T-helper 2 cell (primary cell): ENCODE results near the gene FBLN7.
A peak's percentile ranks its signal among the peaks of the same experiment; 100 is the strongest.
"Not testable (repeated sequence)": the region's sequence is repeated elsewhere in the genome, so short reads cannot be mapped to it uniquely, and the experiment has no call there.

ENCODE experiments used
- DNase-seq, 5 experiments: peaks; one replicate each; pipeline versions ENCODE4 v3.0.0 to v3.0.0-alpha.2; 2012 to 2022

The FBLN7 gene

DNA sequence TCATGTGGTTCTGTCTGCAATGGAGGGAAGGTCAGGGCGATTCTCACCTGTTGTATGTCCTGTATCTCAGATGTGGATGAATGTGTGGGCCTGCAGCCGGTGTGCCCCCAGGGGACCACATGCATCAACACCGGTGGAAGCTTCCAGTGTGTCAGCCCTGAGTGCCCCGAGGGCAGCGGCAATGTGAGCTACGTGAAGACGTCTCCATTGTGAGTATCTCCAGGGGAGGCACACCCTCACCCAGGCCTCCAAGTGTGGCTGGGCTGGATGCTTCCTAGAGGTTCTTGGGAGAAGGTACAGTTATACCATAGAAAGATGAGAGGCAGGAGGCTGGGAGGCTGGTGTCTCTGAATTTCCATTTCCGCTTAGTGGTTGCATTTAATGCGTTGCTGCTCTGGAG lies 46.9 kb downstream of the FBLN7 start:
- no peak for DNase-seq

DNA sequence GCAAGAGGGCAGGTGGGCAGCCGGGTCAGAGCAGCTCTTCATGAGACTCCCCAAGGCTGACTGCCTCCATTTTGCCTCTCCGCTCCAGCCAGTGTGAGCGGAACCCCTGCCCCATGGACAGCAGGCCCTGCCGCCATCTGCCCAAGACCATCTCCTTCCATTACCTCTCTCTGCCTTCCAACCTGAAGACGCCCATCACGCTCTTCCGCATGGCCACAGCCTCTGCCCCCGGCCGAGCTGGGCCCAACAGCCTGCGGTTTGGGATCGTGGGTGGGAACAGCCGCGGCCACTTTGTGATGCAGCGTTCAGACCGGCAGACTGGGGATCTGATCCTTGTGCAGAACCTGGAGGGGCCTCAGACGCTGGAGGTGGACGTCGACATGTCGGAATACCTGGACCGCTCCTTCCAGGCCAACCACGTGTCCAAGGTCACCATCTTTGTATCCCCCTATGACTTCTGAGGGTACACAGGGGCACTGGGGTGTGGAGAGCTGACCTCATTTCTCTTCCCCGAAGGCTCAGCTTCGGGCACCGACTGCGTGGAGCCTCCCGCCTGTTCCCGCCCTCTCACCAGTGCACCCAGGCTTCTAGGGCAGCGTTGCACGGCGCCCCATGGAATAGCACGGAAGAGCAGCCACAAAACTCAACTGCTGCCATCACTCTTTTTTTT lies 49.0 kb downstream of the FBLN7 start:
- no peak for DNase-seq

DNA sequence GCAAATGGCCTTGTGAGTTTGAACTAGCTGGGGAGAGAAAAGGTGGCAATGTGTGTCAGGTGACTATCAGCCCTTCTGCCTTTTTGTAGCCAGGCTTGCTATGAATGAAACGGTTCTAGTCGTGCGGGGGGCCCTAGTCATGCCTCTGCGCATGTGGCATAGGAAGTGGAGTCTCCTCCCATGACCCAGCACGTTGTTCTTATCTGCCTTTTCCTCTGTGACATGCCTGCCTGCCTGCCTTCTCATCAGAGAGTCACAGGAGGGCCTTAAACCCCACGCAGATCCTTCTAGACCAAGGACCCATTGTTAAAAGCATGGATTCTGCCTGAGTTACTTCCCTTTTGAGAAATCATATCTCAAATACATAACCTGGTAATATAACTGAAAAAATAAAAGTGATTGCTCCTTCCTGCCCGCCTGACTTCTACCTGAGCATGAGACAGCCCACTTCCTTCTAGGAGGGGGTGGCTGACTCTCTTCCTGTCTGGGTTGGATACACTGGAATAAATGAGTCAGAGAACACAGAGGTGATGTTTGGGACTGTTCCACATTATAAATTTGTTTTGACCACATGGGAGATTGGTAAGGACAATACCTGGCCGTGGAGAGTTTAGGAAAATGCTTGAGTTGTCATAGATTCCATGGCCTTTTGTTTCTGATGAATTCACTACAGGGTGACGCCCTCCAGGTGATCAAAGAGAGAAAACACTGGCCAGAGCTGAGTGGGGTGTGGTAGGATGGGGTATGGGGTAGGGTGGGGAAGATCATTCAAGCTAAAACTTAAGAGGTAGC lies 49.8 kb downstream of the FBLN7 start:
- peak; percentile 34 to 93 (median 66) for DNase-seq

DNA sequence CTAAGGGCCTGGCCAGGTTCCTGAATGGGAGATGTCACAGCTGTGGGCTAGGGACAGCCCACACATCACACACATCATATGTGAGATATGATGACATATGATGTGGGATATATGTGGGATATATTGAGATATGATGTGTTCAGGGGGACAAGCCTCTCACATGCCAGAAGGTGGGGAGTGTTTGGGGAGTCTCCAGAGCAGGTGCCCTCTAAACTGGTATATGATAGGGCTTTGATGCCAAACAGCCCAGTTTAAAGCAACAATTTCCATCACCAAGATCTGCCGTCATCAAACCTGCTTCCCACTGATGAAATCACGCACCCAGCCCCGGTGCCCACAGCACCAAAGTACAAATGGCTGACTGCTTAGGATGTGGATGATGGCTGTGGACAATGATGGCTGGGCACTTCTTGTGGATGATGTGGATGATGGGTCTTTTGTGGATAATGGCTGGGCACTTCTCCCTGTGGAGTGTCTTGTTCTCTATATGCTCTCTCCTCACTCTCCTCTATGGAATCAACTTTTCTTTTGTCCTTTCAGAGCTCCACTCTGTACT lies 50.9 kb downstream of the FBLN7 start:
- DNase-seq, result no peak

DNA sequence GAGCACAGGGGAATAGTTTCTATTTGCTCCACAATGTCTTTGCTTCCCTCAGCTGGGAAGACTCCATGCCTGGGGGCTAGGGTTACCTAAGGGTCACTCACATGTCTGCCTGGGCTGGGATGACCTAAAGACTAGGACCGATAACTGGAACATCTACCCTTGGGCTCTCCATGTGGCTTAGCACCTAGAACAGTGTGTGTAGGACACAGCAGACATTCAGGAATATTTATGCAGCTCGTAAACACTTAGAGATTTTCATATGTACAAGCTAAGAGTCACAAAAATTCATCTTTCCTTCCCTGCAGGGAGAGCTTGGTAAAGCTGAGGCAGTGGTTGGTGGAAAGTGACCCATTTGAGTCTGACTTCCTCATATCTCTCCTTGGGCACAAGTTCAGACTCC lies 55.8 kb downstream of the FBLN7 start:
- no peak for DNase-seq

DNA sequence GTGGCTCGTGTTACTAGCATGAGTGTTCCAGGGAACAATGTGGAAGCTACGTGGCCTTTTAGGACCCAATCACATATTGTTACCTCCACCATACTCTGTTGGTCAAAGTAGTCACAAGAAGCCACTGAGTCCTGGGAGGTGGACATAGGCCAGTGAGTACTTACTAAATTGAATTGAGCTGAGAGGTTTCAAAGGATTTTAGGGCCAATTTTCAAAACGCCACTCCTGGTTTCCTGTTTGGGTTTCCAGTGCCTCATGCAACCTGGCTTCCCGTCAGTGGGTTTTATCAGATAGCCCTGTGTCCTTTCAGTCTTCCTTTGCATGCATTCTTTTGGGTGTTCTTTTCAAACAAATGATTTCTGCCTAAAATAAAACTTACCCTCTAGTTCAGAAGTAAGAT lies 56.3 kb downstream of the FBLN7 start:
- DNase-seq, result peak in 1 of 5 experiments; percentile 11

DNA sequence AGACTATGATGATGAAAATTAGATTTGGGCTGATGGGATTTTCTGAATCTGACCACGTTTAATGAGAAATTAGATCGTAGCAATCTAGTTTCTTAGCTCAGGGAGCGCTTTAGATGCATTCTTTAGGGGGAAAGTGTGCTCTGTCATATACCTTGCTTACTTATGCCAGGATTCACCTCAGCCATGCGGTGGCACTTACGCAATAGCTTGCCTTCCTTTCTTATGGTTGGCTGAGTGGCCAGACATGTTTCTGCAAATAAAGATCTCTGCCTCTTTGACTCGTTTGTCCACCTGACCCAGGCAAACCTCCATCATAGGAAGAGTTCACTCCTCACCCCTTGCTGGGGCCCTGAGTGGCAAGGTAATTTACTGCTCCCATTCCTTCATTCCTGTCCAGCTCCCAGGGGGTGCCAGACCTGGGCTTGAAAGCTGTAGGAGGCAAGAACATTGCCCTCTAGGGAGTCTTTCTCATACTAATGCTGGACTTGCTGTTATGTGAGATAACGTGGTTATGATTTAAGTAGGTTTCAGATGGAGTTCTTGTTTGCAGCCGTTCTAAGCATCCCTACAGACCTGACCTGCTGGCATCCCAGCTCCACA lies 57.1 kb downstream of the FBLN7 start:
- no peak for DNase-seq

DNA sequence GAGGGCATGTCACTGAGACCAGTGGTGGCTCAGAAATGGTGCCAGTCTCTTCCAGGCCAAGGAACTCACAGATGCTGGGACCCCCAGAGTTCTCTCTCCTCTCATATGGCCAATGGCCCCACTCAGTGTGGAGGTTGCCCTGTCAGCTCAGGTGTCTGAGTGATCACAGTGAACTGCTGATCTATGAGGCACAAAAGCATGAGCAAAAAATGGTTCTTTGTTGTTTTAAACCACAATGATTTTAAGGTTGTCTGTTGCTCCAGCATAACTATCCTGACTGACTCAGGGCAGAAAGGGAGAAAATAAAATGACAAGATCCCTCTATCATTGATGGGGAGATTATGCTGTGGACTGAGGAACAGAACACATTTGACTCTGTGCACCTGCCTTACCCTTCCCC lies 57.8 kb downstream of the FBLN7 start:
- DNase-seq, result no peak

DNA sequence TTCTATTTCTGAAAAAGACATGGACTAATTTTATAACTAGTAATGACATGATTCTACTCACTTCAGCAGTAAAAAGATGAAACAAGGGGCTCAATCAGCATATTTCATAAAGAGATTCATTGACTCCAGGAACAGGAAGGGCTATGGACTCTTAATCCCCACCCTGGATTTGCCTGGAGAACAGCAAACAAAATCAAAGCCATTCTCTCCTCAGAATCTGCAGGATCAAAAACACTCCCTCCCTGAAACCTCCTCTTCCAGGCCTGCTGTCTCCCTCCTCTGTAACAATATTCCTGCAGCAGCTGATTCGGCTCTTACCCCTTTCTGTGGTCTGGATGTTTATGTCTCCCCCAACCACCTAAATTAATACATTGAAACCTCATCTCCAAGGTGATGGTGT lies 59.7 kb downstream of the FBLN7 start:
- no peak for DNase-seq

DNA sequence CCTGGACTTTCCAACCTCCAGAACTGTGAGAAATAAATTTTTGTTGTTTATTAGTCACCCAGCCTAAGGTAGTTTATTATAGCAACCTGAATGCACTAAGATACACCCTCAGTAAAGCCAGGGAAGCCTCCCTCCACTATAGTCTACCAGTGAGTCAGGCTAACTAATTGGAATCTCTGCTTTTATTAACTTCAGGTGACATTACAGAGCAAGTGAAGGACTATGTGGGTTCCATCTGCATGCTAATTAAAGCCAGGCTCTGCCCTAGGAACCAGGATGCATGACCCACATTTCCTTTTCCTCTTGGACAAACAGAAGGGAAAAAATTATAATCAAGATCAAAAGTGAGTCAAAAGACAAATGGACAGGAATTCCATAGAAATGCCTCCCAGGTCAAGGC lies 60.6 kb downstream of the FBLN7 start:
- DNase-seq, result no peak

DNA sequence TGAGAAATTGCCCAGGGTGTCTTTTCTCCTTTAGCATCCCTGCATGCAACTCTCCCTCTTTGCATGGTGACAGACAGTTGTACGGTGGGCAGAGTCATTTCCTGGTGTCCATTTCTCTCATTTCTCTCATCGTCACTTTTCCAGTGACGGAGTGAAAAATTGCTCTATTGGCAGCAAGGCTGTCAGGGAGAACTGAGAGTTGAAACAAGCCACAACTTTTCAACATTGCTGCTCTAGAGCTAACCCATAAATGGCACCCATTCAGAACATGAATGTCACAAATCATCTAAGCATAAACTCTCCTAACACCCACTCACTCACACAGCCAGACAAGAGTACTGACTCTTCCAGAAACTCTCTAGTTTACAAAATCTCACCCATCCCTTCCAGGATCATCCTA lies 61.0 kb downstream of the FBLN7 start:
- no peak for DNase-seq

DNA sequence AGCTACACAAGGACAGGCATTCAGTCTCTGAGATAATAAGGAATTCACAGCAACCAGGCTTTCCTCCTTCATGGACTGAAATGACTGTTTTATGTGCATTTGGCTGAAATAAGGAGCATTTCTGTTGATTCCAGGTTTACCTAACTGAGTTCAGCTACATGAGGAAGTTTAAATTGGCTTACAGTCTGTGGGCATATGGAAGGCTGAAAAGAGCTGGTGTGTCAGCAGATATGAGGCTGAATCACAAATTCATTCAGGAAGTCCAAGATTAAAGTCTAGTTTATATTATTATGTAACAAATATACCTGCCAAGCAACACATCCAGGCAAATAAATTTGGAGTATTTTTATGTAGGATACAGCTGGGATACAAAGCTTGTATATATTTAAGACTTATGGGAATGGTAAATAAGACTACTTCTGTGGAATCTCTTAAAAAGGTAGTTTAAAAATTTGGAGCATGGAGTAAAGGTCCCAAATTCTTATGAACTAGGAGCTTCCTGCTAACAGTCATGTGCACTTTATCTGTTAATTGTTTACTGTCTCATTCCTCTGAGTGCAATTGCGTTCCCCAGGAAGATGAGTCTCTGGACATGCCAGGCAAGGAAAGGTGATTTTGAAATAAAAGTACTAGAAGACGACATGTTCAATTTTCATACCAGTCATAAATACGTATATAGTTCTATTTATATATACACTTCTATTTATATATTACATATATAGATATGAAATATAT lies 63.7 kb downstream of the FBLN7 start:
- DNase-seq, result no peak

DNA sequence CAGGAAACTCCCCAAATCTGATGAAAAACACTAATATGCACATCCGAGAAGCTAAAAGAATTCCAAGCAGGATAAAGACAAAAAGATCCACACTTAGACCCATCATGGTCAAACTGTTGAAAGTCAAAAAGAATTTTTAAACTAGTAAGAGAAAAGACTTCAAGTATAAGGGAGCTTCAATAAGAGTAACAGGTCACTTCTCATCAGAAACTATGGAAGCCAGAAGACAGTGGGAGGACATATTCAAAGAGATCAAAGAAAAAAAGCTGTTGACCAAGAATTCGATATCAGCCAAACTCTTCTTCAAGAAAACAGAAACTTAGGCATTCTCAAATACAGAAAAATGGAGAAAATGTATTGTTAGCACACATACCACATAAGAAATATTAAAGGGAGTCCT lies 66.2 kb downstream of the FBLN7 start:
- peak in 1 of 5 experiments; percentile 37 for DNase-seq

DNA sequence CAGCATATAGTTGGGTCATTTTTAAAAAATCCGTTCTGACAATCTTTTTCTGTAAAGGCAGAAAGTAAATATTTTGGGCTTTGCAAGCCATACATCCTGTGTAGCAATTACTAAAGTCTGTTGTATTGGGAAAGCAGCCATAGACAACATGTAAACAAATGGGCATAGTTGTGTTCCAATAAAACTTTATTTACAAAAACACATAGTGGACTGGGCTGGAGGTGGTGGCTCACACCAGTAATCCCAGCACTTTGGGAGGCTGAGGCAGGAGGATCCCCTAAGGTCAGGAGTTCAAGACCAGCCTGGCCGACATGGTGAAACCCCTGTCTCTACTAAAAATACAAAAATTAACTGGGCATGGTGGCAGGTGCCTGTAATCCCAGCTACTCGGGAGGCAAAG lies 69.7 kb downstream of the FBLN7 start:
- not testable (repeated sequence) for DNase-seq

DNA sequence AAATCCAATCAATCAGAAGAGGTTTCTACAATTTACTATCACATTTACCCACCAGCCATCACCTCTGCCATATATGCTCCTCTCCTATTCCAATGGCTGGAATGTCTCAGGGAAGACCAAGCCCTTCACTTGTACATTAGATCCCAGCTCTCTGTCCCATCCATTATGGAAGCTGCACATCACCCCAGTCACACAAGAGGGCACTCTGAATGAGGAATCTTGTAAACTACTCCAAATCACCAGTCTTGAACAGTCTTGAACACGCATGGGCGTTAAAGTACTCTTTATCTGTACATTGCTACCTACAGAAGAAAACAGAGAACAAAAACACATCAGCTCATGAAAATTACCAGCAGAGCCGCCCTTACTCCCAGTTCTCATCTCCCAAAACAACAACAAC lies 78.0 kb downstream of the FBLN7 start:
- DNase-seq, result no peak

DNA sequence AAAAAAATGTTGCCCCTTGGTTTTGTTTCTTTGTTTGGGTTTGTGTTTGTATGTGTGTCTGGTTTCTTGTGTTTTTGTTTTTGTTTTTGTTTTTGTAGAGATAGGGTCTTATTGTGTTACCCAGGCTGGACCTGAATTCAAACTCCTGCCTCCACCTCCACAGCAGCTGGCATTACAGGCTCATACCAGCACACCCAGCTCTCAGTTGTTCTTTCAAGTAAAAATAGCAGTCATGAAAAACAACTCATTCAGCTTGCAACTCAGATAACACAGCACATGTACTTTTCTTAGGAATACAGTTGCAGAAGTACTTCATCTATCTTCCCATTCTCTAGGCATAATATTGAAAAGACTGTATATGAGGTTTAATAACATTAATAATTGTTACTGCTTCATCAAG lies 79.7 kb downstream of the FBLN7 start:
- no peak for DNase-seq

DNA sequence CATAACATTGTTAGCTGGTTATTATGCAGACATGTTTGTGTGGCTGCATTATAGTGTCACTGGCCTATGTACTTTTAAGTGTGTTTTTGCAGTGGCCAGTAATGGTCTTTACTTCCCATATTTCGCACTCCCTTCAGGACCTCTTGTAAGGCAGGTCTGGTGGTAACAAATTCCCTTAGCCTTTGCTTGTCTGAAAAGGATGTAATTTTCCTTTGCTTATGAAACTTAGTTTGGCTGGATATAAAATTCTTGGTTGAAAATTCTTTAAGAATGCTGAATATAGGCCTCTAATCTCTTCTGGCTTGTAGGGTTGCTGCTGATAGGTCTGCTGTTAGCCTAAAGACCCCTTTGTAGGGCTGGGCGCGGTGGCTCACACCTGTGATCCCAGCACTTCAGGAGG lies 82.0 kb downstream of the FBLN7 start:
- DNase-seq, result no peak

DNA sequence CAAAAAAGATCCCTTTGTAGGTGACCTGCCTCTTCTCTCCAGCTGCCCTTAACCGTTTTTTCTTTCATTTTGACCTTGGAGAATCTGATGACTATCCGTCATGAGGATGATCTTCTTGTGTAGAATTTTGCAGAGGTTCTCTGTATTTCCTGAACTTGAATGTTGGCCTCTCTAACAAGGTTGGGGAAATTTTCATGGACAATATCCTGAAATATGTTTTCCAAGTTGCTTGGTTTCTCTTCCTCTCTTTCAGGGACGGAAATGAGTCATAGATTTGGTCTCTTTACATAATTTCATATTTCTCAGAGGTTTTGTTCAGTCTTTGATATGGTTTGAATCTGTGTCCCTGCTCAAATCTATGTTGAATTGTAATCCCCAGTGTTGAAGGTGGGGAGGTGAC lies 82.6 kb downstream of the FBLN7 start:
- DNase-seq, result no peak

DNA sequence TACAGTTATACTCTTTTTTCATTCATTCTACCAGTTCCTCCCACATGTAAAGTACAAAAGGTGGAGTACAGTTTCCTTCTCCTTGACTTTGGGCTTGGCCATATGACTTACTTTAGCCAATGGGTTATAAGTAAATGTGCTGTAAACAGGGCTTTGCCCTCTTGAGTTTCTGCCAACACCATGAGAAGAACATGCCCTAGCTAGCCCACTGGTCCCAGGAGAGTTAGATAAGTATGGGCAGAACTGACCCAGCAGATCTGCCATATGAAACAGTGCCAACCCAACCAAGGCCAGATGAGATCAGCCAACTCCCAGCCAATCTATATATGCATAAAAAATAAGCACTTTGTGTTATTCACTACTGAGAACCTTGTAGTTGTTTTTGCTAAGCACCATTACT lies 91.2 kb downstream of the FBLN7 start:
- DNase-seq, result no peak

DNA sequence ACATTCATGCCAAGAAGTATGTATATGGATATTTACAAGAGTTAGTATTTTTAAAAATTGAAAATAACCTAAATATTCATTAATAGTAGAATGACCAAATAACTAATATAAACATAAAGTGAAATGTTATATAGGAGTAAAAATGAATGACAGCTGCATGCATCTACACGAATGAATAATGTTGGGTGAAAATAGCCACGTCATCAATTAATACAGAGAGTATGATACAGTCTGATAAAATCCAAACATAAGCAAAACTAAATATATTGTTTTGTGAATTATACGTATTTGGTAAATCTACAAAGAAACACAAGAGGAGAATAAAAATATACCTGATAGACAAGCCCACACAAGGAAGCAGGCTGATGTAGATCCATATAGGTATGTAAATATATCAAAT lies 92.2 kb downstream of the FBLN7 start:
- DNase-seq, result no peak
